Upper lobe of right lung (tissue), 1 donor: ENCODE results near the gene DMRT1. TPM values are rescaled to one million over a fixed set of nuclear protein-coding genes. Genes with fewer than 3 reads are reported as not detected.

Source experiments
- ATAC-seq: fragments of 200-7000 bp; cut with Tn5 transposase; one replicate; pipeline ENCODE4 v1.9.1; 2020; ENCODE audit warnings: mild to moderate bottlenecking, moderate library complexity
- DNase-seq: peaks from one replicate; pipeline ENCODE4 v3.0.0-alpha.2; 2020
- H3K27ac ChIP-seq: fragments of 200-600 bp; one replicate; pipeline ENCODE4 v1.8.0; 2022
- H3K27me3 ChIP-seq: fragments of 200-600 bp; one replicate; pipeline ENCODE4 v1.8.0; 2022; ENCODE audit warnings: mild to moderate bottlenecking
- H3K36me3 ChIP-seq: fragments of 200-600 bp; one replicate; pipeline ENCODE4 v1.8.0; 2022
- H3K4me1 ChIP-seq: fragments of 200-600 bp; one replicate; pipeline ENCODE4 v1.8.0; 2022
- H3K4me3 ChIP-seq: fragments of 200-600 bp; one replicate; pipeline ENCODE4 v1.8.0; 2022; ENCODE audit warnings: mild to moderate bottlenecking
- H3K9me3 ChIP-seq: fragments of 200-600 bp; one replicate; pipeline ENCODE4 v1.8.0; 2022
- CTCF ChIP-seq: fragments of 200-600 bp; IDR thresholded peaks from one replicate; pipeline ENCODE4 v1.8.0; 2022; ENCODE audit warnings: antibody characterized with exemption
- intact Hi-C: fragments of 100-400 bp; cut with DNase I; formaldehyde crosslinking; loops from one replicate; pipeline ENCODE4 v1.11.0; 2022
- total RNA-seq: library from RNA; stranded (reverse); fragmentation: NEBNext Ultra II Directional; extraction: Animal tissue kit (Norgen Biotek cat#: 25700); gene quantifications from one replicate; pipeline ENCODE4 v1.2.1, GENCODE V29; 2021
- donor health status: DM: no; HTN: yes; CAD: no; lungs with severe emphysema.

Gene DMRT1
- total RNA-seq, 1 donor from 2014 or later = not detected

GRCh38 chr9:883011-883410 is 41.5 kb downstream of the DMRT1 start:
- Histone ChIP-seq H3K27me3 (no peaks in the 10 kb centered on the region), H3K4me1 (no peaks in the 10 kb centered on the region), H3K9me3 (no peaks in the 10 kb centered on the region), H3K36me3 (no peaks in the 10 kb centered on the region), H3K27ac (no peak overlapping the region), H3K4me3 (no peak overlapping the region)
- no peak for TF ChIP-seq CTCF
- ATAC-seq (no peak), DNase-seq (no peak)
- intact Hi-C loops = no loop called here

- Histone ChIP-seq H3K4me3 (no peak overlapping the region), H3K27me3 (no peaks in the 10 kb centered on the region), H3K27ac (no peak overlapping the region), H3K9me3 (no peaks in the 10 kb centered on the region), H3K4me1 (no peaks in the 10 kb centered on the region), H3K36me3 (no peaks in the 10 kb centered on the region)
- ATAC-seq = no peak
- intact Hi-C loops = no loop called here
- DNase-seq = no peak
- TF ChIP-seq CTCF = no peak
Measured at GRCh38 chr9:886886-887285, 45.4 kb downstream of the DMRT1 start.

DNA sequence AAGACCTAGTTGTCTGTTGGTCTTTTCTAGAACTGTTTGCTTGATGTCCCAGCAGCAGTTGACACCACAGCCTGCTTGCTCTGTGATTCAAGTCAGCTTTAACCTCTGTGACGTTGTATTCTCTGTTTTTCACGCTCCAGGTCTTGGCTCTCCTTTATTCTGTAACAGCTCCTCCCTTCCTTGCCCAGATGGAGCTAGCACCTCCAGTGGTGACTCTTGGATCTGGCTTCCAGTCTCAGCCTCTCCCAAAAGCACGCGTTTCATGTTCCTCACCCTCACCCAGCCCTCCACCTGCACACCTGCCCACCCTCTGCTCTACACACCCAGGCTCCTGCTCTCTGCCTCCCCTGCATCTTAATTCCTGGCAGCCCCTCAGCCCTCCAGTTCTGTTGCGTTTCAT is 50.6 kb downstream of the DMRT1 start:
- intact Hi-C loops = loop anchor here (5.0 kb wide), 1 partner anchor 115 kb away; no protein-coding TSS in a partner anchor

GRCh38 chr9:893115-893514 is 51.6 kb downstream of the DMRT1 start:
- Histone ChIP-seq H3K36me3 (no peaks in the 10 kb centered on the region), H3K9me3 (no peaks in the 10 kb centered on the region), H3K4me3 (no peak overlapping the region), H3K27ac (no peak overlapping the region), H3K27me3 (no peaks in the 10 kb centered on the region), H3K4me1 (peaks cover 7% of the 10 kb centered on the region)
- intact Hi-C loops = loop anchor here (5.0 kb wide), 1 partner anchor 114 kb away; no protein-coding TSS in a partner anchor
- ATAC-seq (no peak), DNase-seq (no peak)
- TF ChIP-seq CTCF = no peak

More for the DNA sequence above, 50.6 kb downstream of the DMRT1 start:
- no peak for TF ChIP-seq CTCF
- no peaks in the 10 kb centered on the region for H3K27me3 ChIP-seq
- no peak overlapping the region for H3K4me3 ChIP-seq
- H3K4me1 ChIP-seq = peaks cover 7% of the 10 kb centered on the region
- DNase-seq (no peak), ATAC-seq (no peak)
- H3K27ac ChIP-seq = no peak overlapping the region
- H3K9me3 ChIP-seq = no peaks in the 10 kb centered on the region
- no peaks in the 10 kb centered on the region for H3K36me3 ChIP-seq

- no peak overlapping the region for H3K27ac ChIP-seq
- intact Hi-C loops = loop anchor here (5.0 kb wide), 1 partner anchor 113 kb away; no protein-coding TSS in a partner anchor
- peak; percentile 81 for TF ChIP-seq CTCF
- no peak for DNase-seq
- ATAC-seq = peak; percentile 98
- H3K27me3 ChIP-seq = no peaks in the 10 kb centered on the region
- H3K4me1 ChIP-seq = peaks cover 7% of the 10 kb centered on the region
- H3K9me3 ChIP-seq = no peaks in the 10 kb centered on the region
- no peaks in the 10 kb centered on the region for H3K36me3 ChIP-seq
- H3K4me3 ChIP-seq = no peak overlapping the region
Measured at GRCh38 chr9:893843-894420, 52.4 kb downstream of the DMRT1 start.
